Measurements from ENCODE around the gene CYP8B1.

CYP8B1 gene

GRCh38 chr3:42875325-42876151, at the start of gene CYP8B1:
Gene CYP8B1, minus strand, starts transcription at chr3:42875879. Its CDS starts 63 bp downstream, at chr3:42875816.
- DNase-seq: no peak

GRCh38 chr3:42923606-42924005, 47.9 kb upstream of the CYP8B1 start:
- no peak for DNase-seq

- DNase-seq: no peak
Measured at GRCh38 chr3:42914771-42915515, 39.3 kb upstream of the CYP8B1 start.

GRCh38 chr3:42911551-42911950, 35.9 kb upstream of the CYP8B1 start:
- no peak for DNase-seq

- no peak for DNase-seq
Measured at GRCh38 chr3:42908675-42909074, 33.0 kb upstream of the CYP8B1 start.

GRCh38 chr3:42906848-42907183, 31.1 kb upstream of the CYP8B1 start:
- no peak for DNase-seq

- no peak for DNase-seq
Measured at GRCh38 chr3:42906070-42906847, 30.6 kb upstream of the CYP8B1 start, which contains the start of gene ZNF662. Gene ZNF662, plus strand, starts transcription at chr3:42906142. Its CDS starts 1,973 bp downstream, at chr3:42908115.

GRCh38 chr3:42905740-42906069, 30.0 kb upstream of the CYP8B1 start:
- DNase-seq: no peak

GRCh38 chr3:42904076-42904475, 28.4 kb upstream of the CYP8B1 start:
- DNase-seq: no peak

- no peak for DNase-seq
Measured at GRCh38 chr3:42902257-42902656, 26.6 kb upstream of the CYP8B1 start.

GRCh38 chr3:42901073-42901415, 25.4 kb upstream of the CYP8B1 start:
- DNase-seq: no peak

GRCh38 chr3:42900226-42901072, 24.8 kb upstream of the CYP8B1 start:
- DNase-seq: no peak

GRCh38 chr3:42898896-42899675, 23.4 kb upstream of the CYP8B1 start:
- no peak for DNase-seq

GRCh38 chr3:42895580-42895868, 19.8 kb upstream of the CYP8B1 start:
- DNase-seq: no peak

GRCh38 chr3:42894698-42895579, 19.3 kb upstream of the CYP8B1 start:
- DNase-seq: no peak

GRCh38 chr3:42892807-42893206, 17.1 kb upstream of the CYP8B1 start:
- DNase-seq: no peak

GRCh38 chr3:42892169-42892568, 16.5 kb upstream of the CYP8B1 start:
- DNase-seq: no peak

- DNase-seq: no peak
Measured at GRCh38 chr3:42891042-42891441, 15.4 kb upstream of the CYP8B1 start.

- no peak for DNase-seq
Measured at GRCh38 chr3:42887084-42887483, 11.4 kb upstream of the CYP8B1 start.

- DNase-seq: no peak
Measured at GRCh38 chr3:42886294-42886822, 10.7 kb upstream of the CYP8B1 start.

GRCh38 chr3:42884324-42884723, 8.6 kb upstream of the CYP8B1 start:
- DNase-seq: no peak

All from NK-92 treated with Interleukin-12 subunit alpha and Interleukin-12 subunit beta, amount 100 ng/mL, for 24 hours (cell line).